HG02981 (cell line): ENCODE measurements around the gene RDH5.
A peak's percentile ranks its signal among the peaks of the same experiment; 100 is the strongest.

ENCODE experiments used
- ATAC-seq: cut with Tn5 transposase; IDR thresholded peaks from one replicate; pipeline ENCODE4 v1.9.1; 2021; ENCODE audit warnings: mild to moderate bottlenecking, moderate library complexity; ENCODE audit not compliant: unreplicated experiment

The RDH5 gene

DNA sequence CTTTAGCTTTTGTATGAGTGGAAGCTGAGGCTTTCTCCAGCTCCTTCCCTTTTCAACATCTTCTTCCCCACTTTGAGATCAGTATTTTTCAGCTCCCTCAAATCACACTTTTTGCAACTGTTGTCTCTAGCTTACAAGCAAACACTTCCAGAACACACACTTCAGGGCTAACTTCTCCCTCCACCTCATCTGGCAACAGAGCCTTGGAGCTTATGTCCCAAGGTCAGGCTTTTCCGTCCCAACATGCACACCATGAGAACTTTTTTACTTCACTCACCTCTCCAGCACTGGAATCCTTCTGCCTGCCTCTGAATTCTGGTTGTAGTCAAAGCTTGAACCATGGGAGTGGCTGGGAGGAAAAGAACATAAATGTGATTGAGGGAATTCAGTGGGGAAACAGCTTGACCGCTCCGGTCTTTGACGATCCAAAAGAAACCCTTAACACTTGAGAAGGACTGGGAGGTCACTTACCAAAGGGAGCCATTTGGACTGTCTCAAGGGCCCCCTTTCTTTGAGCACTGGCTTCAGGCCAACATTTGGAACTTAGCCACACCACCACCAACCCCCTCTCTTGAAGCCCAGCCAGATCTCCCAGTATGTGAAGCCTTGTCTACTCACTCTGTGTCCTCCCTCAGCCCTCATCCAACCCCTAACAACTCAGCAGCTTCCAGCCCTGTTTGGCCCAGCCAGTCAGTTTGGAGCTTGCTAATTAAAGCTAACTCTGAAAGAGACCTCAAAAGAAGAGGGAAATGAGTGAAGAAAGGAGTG, 8.2 kb upstream of the RDH5 start:
- no peak for ATAC-seq

DNA sequence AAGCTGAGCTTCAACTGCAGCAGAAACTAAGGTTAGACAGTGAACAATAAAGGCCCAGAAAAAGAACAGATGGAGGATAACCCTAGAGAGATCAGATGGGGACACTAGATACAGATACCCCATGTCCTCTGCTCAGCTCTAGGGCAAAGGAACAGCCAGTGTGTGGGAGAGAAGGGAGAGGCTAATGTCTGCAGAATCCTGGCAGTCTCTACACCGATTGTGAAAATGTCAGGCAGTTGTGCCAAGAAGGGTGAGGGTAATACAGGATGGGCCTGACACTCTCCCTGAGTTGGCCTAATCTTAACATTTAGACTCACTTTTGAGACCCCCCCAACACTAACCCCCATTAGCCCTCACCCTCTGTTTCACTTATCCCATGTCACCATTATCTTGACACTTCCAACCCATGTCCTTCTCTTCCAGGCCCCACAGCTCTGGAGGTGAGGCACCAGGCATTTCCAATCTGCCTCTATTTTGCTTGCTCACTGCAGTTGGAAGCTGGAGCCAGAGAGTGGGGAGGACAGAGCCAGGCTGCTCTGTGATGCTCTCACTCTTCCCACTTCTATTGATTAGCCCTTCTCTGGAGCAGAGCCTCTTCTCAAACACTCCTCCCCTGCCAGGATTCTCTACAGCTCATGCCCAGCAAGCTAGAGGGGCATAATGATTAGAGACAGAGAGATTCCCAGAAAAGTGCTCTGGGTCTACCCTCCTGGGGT, 7.3 kb upstream of the RDH5 start:
- ATAC-seq: no peak

DNA sequence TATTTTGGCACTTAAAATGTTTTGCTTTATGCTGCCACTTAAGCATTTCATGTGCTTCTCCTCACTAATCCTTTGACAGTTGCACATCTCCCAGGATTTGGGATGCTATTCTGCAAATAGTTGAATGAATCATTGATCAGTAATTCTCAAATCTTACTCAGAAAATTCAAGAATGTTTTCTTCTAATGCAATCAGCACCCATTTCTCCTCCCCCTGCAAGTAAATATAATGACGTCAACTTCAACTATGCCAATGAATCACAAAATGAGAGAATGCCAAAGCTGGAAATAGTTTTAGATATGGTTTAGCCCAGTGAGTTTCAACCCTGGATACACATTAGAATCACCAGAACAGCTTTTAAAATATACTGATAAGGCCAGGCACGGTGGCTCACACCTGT, 6.5 kb upstream of the RDH5 start:
- ATAC-seq: no peak

DNA sequence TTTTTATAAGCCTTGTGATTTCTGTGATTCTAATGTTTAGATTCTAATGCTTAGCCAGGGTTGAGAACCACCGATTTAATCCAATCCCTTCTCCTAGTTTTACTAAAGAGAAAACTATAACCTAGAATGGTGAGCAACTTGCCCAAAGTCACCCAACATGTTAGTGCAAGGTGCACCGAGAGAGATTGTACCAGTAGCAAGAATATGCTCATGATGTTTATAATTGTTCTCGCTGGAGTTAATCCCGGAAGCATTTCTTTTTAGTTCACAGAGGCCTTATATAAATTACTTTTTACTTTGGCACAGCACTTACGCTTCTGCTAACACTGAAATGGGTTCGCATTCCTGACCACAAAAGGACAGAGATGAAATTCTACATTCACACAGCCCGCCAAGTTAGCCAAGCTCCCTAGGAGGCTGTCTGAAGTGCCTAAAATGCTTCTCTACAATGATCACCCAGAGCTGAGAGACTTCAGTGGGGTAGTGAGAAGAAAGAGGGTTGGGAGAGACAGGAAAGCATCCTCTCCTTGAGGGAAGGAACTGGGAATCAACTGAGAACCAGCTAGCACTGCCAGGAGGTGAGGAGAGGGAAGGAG, 4.9 kb upstream of the RDH5 start:
- ATAC-seq: no peak

DNA sequence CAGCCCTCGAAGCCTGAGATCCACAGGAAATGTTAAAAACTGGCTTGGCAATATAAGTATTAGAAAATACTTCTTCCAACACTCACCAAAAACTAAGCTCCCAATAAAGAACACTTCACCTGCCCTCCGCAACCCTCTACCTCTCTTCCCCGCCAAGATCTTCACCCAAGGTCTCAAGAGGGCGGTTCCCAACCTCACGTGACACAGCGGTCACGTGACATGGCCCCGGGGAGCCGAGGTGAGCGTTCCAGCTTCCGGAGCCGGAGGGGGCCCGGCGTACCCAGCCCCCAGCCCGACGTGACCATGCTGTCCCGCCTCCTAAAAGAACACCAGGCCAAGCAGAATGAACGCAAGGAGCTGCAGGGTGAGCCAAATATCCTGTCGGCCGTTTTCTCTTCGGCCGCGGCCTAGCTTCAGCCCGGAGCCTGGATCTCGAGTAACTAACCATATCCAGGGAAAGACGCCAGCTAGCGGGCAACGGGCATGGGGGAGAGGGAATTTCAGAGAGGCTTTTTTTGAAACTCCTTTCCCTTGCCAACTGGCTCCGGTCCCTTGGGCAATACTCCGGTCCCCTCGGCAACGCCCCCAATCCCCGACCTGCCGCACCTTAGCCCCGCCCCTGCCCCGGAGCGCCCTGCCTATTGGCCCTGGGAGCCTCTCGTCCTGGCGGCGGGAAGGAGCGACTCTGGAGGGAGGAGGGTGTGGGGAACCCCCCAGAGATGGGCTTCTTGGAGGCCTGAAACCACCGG, 4.2 kb upstream of the RDH5 start, which contains the start of gene BLOC1S1:
TSS of gene BLOC1S1 (plus strand) at position 214 of the 749 bp plus-strand sequence. CDS start at position 220, 6 bp downstream.
- peak; percentile 88 for ATAC-seq

DNA sequence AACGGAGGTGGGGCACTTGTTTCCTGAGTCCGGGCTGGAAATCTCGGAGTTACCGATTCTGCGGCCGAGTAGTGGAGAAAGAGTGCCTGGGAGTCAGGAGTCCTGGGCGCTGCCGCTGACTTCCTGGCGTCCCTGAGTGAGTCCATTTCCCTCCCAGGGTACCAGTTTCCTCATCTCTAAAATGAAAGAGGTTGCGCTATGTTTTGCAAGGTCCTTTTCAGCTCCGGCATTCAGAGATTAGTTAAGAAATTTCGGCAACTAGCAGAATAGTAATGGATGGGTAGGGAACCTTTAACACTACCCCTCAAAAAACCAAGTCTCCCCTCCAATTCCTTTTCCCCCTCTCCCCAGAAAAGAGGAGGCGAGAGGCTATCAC, 3.6 kb upstream of the RDH5 start:
- ATAC-seq: no peak

DNA sequence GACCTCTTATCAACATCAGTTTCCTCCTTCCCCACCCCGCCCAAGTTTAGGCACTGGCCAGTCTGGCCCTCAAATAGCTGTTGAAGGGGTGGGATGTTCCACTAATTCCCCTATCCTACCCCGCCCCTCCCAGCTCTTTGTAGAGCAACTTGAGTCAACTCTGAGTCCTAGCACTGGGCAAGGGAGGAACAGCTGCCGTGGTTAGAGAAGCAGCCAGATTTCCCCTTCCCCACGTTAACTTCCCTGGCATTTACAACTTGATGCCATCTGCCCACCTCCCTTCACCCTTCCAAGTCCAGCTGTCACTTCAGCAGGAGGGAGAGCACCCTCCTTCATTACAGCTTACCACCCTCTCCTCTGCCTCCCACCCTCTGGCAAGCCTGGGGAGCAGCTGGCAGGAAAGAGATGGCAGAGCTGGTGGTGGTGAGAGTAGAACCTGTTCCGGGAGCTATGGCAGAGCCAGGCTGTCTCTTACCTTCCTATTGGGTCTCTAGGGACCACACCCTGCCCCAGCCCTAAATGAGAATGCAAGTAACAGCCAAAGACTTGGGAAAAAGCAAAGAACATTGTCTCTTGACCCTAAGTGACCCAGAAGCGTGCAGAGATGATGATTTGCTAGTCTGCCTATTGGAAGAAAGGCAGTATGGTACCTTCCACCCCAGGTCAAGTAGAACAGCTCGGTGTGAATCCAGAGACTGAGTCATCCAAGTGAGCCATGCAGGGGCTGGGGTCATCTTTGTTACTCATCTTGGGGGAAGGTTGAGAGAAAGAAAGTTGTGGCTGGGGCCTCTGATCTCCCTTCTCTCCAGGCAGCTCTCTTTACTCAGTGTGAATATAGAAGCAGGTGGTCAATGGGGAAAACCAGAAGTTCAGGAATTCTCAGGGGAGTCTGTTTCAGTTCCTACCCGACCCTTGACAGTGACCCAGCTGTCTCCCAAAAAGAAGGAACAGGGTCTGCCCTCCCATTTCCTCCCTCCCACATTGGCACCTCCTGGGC, 2.9 kb upstream of the RDH5 start:
- ATAC-seq: no peak

DNA sequence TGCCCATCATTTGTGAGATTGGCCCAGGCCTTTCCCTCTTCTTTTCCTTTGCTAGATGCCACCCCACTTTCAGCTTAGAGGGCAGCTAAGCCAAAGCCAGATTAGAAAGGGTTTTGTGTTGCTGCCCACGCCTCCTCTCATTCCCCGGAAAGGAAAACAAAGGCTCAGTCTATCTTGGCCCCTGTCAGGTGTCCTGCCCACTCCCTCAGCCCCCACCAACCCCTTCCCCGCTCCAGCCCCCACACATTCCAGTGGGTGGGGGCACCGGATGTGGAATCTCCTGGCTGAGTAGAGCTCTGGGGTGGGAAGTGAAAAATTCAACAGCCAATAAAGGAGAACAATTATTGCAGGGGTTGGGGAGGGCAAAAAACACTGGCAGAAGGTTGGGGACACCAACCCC, 2.2 kb upstream of the RDH5 start:
- ATAC-seq: no peak

DNA sequence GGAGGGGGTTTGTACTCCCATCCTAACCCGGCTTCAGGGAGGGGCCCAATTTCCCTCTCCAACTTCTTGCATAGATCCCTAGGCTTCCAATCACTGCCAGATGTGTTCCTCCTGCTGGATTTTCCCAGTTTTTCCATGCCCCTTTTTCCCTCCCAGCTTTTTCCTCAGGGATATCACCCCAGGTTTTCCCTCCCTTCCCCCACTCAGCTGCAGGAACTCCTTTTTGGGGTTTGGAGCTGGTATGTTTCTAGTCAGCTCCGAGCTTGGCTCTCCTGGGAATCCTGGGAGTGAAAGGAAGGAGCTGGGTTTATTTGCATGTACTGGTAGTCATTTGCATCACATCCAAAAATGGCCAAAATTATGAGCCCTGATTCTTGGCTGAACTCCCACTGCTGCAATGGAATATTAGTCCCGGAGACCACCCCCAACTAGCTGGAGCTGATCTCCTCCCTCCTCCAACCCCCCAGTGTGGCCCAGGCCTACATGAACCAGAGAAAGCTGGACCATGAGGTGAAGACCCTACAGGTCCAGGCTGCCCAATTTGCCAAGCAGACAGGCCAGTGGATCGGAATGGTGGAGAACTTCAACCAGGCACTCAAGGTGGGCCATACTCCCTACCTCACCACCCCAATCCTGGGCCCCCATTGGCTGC, 1.4 kb upstream of the RDH5 start:
- no peak for ATAC-seq

DNA sequence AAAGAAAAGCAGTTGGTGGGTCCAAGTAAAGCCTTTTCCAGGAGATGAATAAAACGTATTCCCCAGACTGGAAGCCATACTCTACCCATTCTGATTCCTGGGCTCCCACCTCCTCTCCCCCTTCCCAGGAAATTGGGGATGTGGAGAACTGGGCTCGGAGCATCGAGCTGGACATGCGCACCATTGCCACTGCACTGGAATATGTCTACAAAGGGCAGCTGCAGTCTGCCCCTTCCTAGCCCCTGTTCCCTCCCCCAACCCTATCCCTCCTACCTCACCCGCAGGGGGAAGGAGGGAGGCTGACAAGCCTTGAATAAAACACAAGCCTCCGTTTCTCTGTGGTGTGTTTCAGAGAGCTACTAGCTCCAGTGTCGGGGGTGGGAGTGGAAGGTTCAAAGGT, 822 bp upstream of the RDH5 start:
- no peak for ATAC-seq

DNA sequence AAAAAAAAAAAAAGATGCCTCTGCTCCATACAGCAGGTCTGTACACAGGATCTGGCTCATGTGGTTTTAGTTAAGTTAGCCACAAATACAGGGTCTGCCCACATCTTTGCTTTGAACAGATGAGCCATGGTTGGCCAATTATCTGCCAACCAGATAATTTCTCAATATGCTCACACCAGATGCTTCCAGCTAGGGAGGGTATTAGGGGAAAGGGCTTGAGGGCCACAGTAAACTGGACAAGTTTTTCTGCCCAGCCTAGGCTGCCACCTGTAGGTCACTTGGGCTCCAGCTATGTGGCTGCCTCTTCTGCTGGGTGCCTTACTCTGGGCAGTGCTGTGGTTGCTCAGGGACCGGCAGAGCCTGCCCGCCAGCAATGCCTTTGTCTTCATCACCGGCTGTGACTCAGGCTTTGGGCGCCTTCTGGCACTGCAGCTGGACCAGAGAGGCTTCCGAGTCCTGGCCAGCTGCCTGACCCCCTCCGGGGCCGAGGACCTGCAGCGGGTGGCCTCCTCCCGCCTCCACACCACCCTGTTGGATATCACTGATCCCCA, 776 bp downstream of the RDH5 start:
- no peak for ATAC-seq

DNA sequence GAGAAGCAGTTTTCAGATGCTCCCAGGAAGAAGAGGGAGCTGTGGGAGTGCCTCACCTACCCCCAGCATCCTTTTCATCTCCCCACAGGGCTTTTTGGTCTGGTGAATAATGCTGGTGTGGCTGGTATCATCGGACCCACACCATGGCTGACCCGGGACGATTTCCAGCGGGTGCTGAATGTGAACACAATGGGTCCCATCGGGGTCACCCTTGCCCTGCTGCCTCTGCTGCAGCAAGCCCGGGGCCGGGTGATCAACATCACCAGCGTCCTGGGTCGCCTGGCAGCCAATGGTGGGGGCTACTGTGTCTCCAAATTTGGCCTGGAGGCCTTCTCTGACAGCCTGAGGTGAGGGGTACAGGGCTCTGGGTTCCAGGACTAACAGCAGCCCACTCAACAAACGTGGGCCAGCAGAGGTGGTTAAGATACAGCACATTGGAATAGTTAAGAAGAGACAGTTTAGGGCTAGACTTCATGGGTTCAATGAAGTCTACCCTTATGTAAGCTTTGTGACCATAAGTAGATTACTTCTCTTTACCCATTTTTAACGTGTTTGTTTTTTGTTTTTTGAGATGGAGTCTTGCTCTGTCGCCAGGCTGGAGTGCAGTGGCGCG, 1.5 kb downstream of the RDH5 start:
- ATAC-seq: no peak

DNA sequence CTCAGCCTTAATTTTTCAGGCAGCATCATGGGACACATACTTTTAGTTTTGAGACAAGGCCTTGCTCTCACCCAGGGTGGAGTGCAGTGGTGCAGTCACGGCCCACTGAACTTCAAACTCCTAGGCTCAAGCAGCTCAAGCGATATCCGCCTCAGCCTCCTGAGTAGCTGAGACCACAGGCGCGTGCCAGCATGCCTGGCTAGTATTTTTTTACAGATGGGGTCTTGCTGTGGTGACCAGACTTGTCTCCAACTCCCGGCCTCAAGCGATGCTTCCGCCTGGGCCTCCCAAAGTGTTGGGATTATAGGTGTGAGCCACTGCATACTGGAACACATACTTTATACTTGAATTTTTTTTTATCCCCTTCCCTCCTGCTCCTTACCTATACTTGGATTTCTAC, 2.8 kb downstream of the RDH5 start:
- ATAC-seq: no peak

DNA sequence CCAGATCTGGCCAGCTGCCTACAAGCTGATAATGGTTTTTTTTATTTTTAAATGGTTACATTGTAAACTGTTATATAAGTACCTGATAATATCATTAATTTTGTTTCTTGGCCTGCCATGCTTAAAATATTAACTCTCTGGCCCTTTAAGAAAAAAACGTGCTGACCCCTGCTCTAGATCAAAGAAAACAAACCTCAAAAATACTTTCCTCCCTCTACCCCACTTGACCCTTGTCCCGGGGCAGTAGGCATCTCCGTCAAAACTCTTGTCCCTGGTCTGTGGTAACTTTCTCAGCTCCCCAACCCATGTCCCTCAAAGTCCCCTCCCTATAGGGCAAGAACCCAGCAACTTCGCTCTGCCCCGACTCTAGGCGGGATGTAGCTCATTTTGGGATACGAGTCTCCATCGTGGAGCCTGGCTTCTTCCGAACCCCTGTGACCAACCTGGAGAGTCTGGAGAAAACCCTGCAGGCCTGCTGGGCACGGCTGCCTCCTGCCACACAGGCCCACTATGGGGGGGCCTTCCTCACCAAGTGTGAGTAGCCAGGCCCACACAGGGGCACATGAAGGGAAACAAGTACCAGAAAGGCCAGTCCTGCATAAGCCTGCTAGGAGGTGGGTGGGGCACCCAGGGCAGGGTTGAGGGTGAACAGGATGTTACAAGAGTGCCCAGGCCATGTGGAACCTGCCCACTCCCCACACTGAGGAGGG, 3.5 kb downstream of the RDH5 start:
- ATAC-seq: no peak

DNA sequence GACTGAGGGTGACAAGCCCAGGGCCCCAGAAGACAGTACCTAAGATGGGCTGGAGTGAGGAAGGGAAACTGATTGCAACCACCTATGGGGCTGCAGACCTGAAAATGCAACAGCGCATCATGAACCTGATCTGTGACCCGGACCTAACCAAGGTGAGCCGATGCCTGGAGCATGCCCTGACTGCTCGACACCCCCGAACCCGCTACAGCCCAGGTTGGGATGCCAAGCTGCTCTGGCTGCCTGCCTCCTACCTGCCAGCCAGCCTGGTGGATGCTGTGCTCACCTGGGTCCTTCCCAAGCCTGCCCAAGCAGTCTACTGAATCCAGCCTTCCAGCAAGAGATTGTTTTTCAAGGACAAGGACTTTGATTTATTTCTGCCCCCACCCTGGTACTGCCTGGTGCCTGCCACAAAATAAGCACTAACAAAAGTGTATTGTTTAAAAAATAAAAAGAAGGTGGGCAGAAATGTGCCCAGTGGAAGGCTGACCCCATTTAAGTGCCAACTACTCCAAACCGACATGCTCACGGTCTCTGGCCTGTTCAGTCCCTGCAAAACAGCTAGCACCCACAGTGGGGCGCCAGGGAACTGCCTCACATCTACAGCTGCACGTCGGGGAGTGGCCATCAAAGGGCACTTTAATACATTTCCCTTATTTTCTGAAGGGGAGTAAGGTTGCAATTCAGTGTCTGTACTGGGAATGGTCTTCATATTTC, 4.2 kb downstream of the RDH5 start:
- no peak for ATAC-seq

DNA sequence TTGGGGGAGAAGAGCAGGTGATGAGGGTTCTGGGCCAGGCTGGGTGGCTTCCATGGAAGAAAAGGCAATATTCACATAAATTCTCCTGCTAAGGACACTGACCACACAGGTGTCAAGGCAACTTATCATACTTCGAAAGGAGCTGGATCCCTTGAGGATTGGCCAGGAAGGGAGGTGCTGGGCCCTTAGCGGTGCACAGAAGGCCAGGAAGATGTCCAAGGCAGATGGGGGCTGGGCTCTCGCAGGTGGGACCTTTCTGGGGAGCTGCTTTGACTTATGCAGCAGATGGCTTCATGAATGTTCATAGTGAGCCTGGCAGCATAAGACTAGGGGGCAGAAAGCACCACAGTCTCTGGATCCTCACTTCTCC, 4.7 kb downstream of the RDH5 start:
- no peak for ATAC-seq

DNA sequence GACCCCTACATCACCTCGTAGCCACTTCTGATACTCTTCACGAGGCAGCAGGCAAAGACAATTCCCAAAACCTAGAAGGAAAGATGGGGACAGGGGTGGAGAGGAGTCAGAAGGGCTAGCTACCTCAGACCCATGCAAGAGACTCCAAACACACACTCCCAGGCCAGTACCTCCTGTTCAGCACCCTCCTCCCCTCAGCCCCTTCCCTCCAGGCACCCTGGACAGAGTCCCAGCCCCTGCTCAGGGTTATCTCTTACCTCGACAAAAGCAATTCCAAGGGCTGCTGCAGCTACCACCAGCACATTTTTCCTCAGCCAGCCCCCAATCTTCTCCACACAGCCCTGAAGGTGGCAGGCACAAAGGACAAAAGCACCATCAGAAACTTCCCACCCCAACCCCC, 5.4 kb downstream of the RDH5 start:
- ATAC-seq: no peak

DNA sequence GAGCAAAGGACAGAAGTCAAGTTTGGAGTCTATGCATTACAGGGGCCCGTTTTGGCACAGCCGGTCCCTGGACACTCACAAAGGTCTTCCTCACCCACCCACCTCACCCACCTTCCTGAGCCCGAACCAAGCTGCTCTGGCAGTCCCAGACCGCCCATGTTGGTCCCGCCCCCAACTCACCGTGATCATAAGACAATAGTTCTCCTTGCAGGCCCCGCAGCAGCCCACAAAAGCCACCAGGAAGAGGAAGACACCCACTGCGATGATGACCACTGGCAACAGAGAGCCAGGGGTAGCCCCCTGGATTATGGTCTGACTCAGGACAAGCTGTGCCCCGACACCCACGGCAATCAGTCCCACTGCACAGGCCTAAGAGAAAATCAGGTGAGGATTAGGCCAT, 6.8 kb downstream of the RDH5 start:
- no peak for ATAC-seq
